Prostate gland (tissue), 2 donors: Measurements from ENCODE around the gene ACYP2. TPM values are rescaled to one million over a fixed set of nuclear protein-coding genes. Genes with fewer than 3 reads are reported as not detected.

Experiments
- DNase-seq: peaks from one replicate; pipeline ENCODE4 v3.0.0-alpha.2; 2019; ENCODE audit warnings: low spot score
- H3K27ac ChIP-seq, 2 donors: fragments of 200-600 bp; sonication (generic); 2 replicates each; pipeline ENCODE4 v1.5.1; 2017 to 2019
- H3K27me3 ChIP-seq: fragments of 200-600 bp; sonication (generic); replicated peaks from 2 replicates; pipeline ENCODE4 v1.5.1; 2019; ENCODE audit not compliant: insufficient read depth
- H3K36me3 ChIP-seq, 2 donors: fragments of 200-600 bp; sonication (generic); 1 replicate in 1 of 2; 2 replicates in 1 of 2; pipeline versions ENCODE4 v1.5.1 to v1.8.1; 2017 to 2019
- H3K4me1 ChIP-seq: fragments of 200-600 bp; sonication (generic); replicated peaks from 2 replicates; pipeline ENCODE4 v1.5.1; 2019
- H3K4me3 ChIP-seq, 2 donors: fragments of 200-600 bp; sonication (generic); 2 replicates each; pipeline ENCODE4 v1.5.1; 2017 to 2019
- H3K9me3 ChIP-seq: fragments of 200-600 bp; sonication (generic); 2 replicates; pipeline ENCODE4 v1.5.1; 2017
- POLR2A ChIP-seq: fragments of 450-650 bp; IDR thresholded peaks from one replicate; pipeline ENCODE4 v1.6.1; 2016; ENCODE audit warnings: antibody characterized with exemption, mild to moderate bottlenecking
- POLR2AphosphoS5 ChIP-seq: sonication (generic); formaldehyde crosslinking; IDR thresholded peaks from one replicate; pipeline ENCODE4 v1.6.1; 2017; ENCODE audit warnings: antibody characterized with exemption
- WGBS: methylation state at CpG from one replicate; pipeline ENCODE4 v1.1.5; 2018; 5-methylcytosine and 5-hydroxymethylcytosine counted together
- intact Hi-C: fragments of 100-400 bp; cut with DNase I; formaldehyde crosslinking; loops from one replicate; pipeline ENCODE4 v1.14.2; 2022
- total RNA-seq, 2 donors: library from RNA; depleted of rRNA; stranded (reverse); fragments of >200 nt; gene quantifications; one replicate each; pipeline ENCODE4 v1.1.0, GENCODE V29; 2016
- TF ChIP-seq, protein P1 (sequence below), 4 experiments: fragments of 200-600 bp in 2 of 4; fragments of 450-650 bp in 2 of 4; sonication (generic) in 2 of 4; IDR thresholded peaks; 1 replicate in 3 of 4; 2 replicates in 1 of 4; pipeline ENCODE4 v1.5.1; 2016 to 2019; ENCODE audit warnings: antibody characterized with exemption in 4 of 4, mild to moderate bottlenecking in 2 of 4, moderate library complexity in 2 of 4

The ACYP2 gene
- total RNA-seq, 2 donors from 2014 or later: 30.6 to 39.7 TPM

DNA sequence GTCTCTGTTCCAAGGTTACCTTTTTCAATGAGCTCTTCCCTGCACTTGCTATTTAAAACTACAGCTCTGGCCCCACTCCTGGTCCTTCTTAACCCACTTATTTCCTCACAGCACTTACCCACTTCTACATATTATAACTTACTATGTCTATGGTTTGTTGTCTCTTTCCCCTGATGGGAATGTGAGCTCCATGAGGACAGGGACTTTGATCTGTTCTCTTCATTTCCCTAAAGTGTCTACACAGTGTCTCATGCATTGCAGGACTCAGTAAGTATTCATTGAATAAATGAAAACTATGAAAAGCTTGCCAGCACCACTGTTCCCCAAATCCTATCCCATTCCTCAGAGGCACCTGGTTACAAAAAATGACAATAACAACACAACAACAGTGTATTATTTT lies 18.3 kb upstream of the ACYP2 start:
- no peaks in the 10 kb centered on the region for H3K4me1 ChIP-seq
- no peak overlapping the region for H3K27ac ChIP-seq
- H3K36me3 ChIP-seq: no peaks in the 10 kb centered on the region
- DNase-seq: no peak
- TF ChIP-seq POLR2A (no peak), POLR2AphosphoS5 (no peak)
- TF ChIP-seq, protein P1, sequence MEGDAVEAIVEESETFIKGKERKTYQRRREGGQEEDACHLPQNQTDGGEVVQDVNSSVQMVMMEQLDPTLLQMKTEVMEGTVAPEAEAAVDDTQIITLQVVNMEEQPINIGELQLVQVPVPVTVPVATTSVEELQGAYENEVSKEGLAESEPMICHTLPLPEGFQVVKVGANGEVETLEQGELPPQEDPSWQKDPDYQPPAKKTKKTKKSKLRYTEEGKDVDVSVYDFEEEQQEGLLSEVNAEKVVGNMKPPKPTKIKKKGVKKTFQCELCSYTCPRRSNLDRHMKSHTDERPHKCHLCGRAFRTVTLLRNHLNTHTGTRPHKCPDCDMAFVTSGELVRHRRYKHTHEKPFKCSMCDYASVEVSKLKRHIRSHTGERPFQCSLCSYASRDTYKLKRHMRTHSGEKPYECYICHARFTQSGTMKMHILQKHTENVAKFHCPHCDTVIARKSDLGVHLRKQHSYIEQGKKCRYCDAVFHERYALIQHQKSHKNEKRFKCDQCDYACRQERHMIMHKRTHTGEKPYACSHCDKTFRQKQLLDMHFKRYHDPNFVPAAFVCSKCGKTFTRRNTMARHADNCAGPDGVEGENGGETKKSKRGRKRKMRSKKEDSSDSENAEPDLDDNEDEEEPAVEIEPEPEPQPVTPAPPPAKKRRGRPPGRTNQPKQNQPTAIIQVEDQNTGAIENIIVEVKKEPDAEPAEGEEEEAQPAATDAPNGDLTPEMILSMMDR (IDR thresholded peaks at IDR 0.05): no peak
- no peaks in the 10 kb centered on the region for H3K27me3 ChIP-seq
- intact Hi-C loops: no loop called here
- H3K4me3 ChIP-seq: no peak overlapping the region
- no peaks in the 10 kb centered on the region for H3K9me3 ChIP-seq

DNA sequence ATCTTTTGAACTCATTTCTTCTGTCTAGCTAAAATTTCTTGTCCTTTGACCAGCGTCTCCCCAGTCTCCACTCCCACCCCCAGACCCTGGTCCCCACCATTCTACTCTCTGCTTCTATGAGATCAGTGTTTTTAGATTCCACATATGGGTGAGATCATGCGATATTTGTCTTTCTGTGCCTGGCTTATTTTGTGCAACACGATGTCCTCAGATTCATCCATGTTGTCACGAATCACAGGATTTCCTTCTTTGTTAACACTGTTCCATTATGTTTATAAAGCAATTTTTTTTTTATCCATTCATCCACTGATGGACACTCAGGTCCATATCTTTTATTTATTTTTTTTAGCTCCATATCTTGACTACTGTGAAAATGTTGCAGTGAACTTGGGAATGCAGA lies 16.0 kb upstream of the ACYP2 start:
- no peak for DNase-seq
- Histone ChIP-seq H3K27me3 (no peaks in the 10 kb centered on the region), H3K27ac (no peak overlapping the region), H3K4me1 (no peaks in the 10 kb centered on the region), H3K36me3 (no peaks in the 10 kb centered on the region), H3K4me3 (no peak overlapping the region), H3K9me3 (no peaks in the 10 kb centered on the region)
- TF ChIP-seq, protein P1 (IDR thresholded peaks at IDR 0.05): no peak
- TF ChIP-seq POLR2A: no peak
- TF ChIP-seq POLR2AphosphoS5: no peak
- 78% methylated on average over 4 of the region's 4 CpGs for WGBS
- intact Hi-C loops: no loop called here

DNA sequence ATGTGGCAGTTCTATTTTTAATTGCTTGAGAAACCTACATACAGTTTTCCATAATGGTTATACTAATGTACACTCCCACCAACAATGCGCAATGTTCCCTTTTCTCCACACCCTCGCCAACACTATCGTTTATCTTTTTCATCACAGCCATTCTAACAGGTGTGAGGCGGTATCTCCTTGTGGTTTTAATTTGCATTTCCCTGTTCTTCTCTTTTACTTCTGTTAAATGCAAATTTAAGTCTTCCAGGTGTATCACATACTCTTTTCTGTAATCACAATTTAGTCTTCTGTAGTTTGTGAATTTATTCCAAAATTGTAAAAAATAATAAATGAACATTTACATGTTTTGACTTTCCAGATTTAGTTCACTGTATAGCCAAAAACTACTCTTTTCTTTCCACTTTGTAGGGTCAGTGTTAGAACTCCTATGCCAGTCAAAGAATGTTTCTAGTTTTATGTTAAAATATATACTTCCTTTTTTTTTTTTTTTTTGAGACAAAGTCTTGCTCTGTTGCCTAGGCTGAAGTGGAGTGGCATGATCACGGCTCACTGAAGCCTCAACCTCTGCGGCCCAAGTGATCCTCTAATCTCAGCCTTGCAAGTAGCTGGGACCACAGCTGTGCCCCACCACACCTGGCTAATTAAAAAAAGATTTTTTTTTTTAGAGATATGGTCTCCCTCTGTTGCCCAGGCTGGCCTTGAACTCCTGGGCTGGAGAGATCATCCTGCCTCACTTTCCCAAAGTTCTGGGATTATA lies 15.4 kb upstream of the ACYP2 start:
- WGBS: 94% methylated on average over 6 of the region's 6 CpGs
- no peaks in the 10 kb centered on the region for H3K36me3 ChIP-seq
- H3K27ac ChIP-seq: no peak overlapping the region
- H3K4me1 ChIP-seq: no peaks in the 10 kb centered on the region
- no peaks in the 10 kb centered on the region for H3K9me3 ChIP-seq
- intact Hi-C loops: loop anchor here (10.0 kb wide), 1 partner anchor 735 kb away; no protein-coding TSS in a partner anchor
- no peak overlapping the region for H3K4me3 ChIP-seq
- no peak for DNase-seq
- no peak for TF ChIP-seq POLR2AphosphoS5
- TF ChIP-seq, protein P1 (IDR thresholded peaks at IDR 0.05): no peak
- no peak for TF ChIP-seq POLR2A
- H3K27me3 ChIP-seq: no peaks in the 10 kb centered on the region

DNA sequence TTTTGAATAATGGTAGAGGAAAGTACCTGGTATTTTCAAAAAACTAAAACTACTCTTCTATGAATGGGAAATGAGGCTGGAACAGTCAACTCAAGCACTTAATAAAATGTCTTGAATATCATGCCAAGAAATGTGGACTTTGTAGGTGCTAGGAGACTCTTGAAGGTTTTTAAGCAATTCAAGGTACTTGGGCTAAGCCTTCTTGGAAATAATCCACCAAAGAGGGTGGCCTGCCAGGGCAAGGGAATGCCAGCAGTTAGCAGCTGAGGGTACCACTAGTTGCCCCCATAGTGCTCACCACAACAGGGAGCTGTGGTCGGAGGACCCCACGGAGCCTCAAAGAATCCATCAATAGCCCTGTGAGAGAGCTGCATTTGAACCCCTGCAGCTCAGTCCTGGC lies 14.6 kb upstream of the ACYP2 start:
- WGBS: 86% methylated on average over 2 of the region's 2 CpGs
- no peaks in the 10 kb centered on the region for H3K4me1 ChIP-seq
- H3K27ac ChIP-seq: no peak overlapping the region
- intact Hi-C loops: loop anchor here (10.0 kb wide), 1 partner anchor 734 kb away; no protein-coding TSS in a partner anchor
- H3K36me3 ChIP-seq: no peaks in the 10 kb centered on the region
- TF ChIP-seq POLR2AphosphoS5 (no peak), POLR2A (no peak)
- TF ChIP-seq, protein P1 (IDR thresholded peaks at IDR 0.05): no peak
- H3K9me3 ChIP-seq: no peaks in the 10 kb centered on the region
- no peaks in the 10 kb centered on the region for H3K27me3 ChIP-seq
- H3K4me3 ChIP-seq: no peak overlapping the region
- DNase-seq: no peak
